MM.1S (cell line): ENCODE measurements around the gene COL18A1.
"Not testable (repeated sequence)": the region's sequence is repeated elsewhere in the genome, so short reads cannot be mapped to it uniquely, and the experiment has no call there.

Experiments
- DNase-seq: peaks from one replicate; pipeline ENCODE4 v3.0.0-alpha.2; 2015
- H2AFZ ChIP-seq: fragments of 300-600 bp; sonication (generic); 2 replicates; pipeline ENCODE4 v1.6.0; 2016; ENCODE audit warnings: antibody characterized with exemption, low read length
- H3F3A ChIP-seq: fragments of 300-600 bp; sonication (generic); 2 replicates; pipeline ENCODE4 v1.6.1; 2016; ENCODE audit warnings: mild to moderate bottlenecking, antibody characterized with exemption, low read length, moderate library complexity, mixed read lengths; ENCODE audit not compliant: insufficient read depth
- H3K27ac ChIP-seq: fragments of 300-600 bp; sonication (generic); 2 replicates; pipeline ENCODE4 v1.5.1; 2016; ENCODE audit warnings: mild to moderate bottlenecking, low read length
- H3K27me3 ChIP-seq: fragments of 300-600 bp; sonication (generic); replicated peaks from 2 replicates; pipeline ENCODE4 v1.6.0; 2016; ENCODE audit warnings: low read length; ENCODE audit not compliant: insufficient read depth
- H3K36me3 ChIP-seq: fragments of 300-600 bp; sonication (generic); replicated peaks from 2 replicates; pipeline ENCODE4 v1.6.1; 2016; ENCODE audit warnings: mild to moderate bottlenecking, low read length, mixed read lengths; ENCODE audit not compliant: insufficient read depth
- H3K4me1 ChIP-seq: fragments of 300-600 bp; sonication (generic); 2 replicates; pipeline ENCODE4 v1.6.1; 2016; ENCODE audit warnings: low read length, mixed read lengths
- H3K4me2 ChIP-seq: fragments of 300-600 bp; sonication (generic); 2 replicates; pipeline ENCODE4 v1.6.0; 2016; ENCODE audit warnings: low read depth, low read length
- H3K4me3 ChIP-seq: fragments of 300-600 bp; sonication (generic); 2 replicates; pipeline ENCODE4 v1.5.1; 2016; ENCODE audit warnings: low read length, mixed read lengths
- H3K79me2 ChIP-seq: fragments of 300-600 bp; sonication (generic); 2 replicates; pipeline ENCODE4 v1.6.1; 2016; ENCODE audit warnings: mixed run types, low read length, mixed read lengths
- H3K9ac ChIP-seq: fragments of 300-600 bp; sonication (generic); 2 replicates; pipeline ENCODE4 v1.6.1; 2016; ENCODE audit warnings: low read length, mixed read lengths
- H3K9me2 ChIP-seq: fragments of 300-600 bp; sonication (generic); replicated peaks from 2 replicates; pipeline ENCODE4 v1.6.1; 2016; ENCODE audit warnings: mild to moderate bottlenecking, low read length, mixed read lengths; ENCODE audit not compliant: insufficient read depth
- H3K9me3 ChIP-seq: fragments of 300-600 bp; sonication (generic); replicated peaks from 2 replicates; pipeline ENCODE4 v1.6.1; 2016; ENCODE audit warnings: mild to moderate bottlenecking, low read length, mixed read lengths; ENCODE audit not compliant: insufficient read depth
- H4K20me1 ChIP-seq: fragments of 300-600 bp; sonication (generic); 2 replicates; pipeline ENCODE4 v1.6.1; 2016; ENCODE audit warnings: mild to moderate bottlenecking, low read length, moderate library complexity, mixed read lengths; ENCODE audit not compliant: insufficient read depth
- EZH2 ChIP-seq: fragments of 300-600 bp; sonication (generic); optimal IDR thresholded peaks from 2 replicates; pipeline ENCODE3; 2017; ENCODE audit warnings: low read depth, mild to moderate bottlenecking, antibody characterized with exemption, low read length, mixed read lengths
- EZH2phosphoT487 ChIP-seq: fragments of 300-600 bp; sonication (generic); IDR thresholded peaks from 2 replicates; pipeline ENCODE4 v1.6.1; 2018; ENCODE audit warnings: antibody characterized with exemption, low read length
- TF ChIP-seq, protein P1 (sequence below): fragments of 300-600 bp; sonication (generic); IDR thresholded peaks from 2 replicates; pipeline ENCODE4 v1.5.1; 2016; ENCODE audit warnings: antibody characterized with exemption, low read length, mixed read lengths

Gene COL18A1

DNA sequence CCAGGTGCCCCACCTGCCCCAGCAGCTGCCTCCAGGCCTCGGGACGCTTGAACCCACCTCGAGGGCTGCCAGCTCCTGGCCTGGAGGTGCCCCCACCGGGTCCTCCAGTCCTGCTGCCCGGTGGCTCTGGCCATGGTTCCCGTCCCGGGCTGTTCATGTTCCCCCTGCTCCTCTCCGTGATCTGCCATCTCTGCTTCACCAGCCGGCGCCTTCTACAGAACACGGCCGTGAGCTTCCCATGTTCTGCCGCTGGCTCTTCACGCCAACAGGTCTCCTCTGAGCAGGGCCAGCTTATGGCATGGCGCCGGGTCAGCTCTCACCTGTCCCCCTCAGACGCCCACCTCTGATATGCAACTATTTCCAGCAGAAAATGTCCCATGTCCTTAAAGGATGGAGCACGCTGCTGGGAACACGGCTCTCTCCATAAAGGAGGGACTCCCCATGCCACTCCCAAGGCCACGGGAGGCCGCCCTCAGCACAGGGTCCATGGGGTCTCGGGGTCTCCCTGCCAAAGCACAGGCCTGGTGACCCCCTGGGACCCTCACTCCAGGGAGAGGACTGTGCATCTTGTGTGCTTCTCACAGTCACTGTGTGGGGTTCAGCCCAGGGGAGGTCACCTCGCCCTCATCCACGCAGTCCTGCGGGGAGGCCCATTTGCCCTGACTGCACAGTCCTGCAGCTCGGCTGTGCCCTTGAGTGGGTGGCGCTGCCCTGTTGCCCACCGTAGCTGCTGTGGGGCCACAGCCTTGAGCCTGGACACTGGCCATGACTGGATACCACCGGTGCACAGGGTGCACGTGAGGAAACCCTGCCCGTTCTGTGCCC, 36.7 kb downstream of the COL18A1 start:
- Histone ChIP-seq H3K4me1 (no peaks in the 10 kb centered on the region), H3K36me3 (no peaks in the 10 kb centered on the region), H3K9me2 (no peaks in the 10 kb centered on the region), H3K27ac (no peak overlapping the region), H3K79me2 (no peaks in the 10 kb centered on the region), H3K9me3 (no peaks in the 10 kb centered on the region), H2AFZ (no peak overlapping the region), H3K27me3 (peaks cover 75% of the 10 kb centered on the region), H3F3A (no peaks in the 10 kb centered on the region), H3K4me2 (no peak overlapping the region), H4K20me1 (no peaks in the 10 kb centered on the region), H3K4me3 (no peak overlapping the region), H3K9ac (no peak overlapping the region)
- no peak for DNase-seq
- no peak for TF ChIP-seq EZH2
- no peak for TF ChIP-seq EZH2phosphoT487
- TF ChIP-seq, protein P1, sequence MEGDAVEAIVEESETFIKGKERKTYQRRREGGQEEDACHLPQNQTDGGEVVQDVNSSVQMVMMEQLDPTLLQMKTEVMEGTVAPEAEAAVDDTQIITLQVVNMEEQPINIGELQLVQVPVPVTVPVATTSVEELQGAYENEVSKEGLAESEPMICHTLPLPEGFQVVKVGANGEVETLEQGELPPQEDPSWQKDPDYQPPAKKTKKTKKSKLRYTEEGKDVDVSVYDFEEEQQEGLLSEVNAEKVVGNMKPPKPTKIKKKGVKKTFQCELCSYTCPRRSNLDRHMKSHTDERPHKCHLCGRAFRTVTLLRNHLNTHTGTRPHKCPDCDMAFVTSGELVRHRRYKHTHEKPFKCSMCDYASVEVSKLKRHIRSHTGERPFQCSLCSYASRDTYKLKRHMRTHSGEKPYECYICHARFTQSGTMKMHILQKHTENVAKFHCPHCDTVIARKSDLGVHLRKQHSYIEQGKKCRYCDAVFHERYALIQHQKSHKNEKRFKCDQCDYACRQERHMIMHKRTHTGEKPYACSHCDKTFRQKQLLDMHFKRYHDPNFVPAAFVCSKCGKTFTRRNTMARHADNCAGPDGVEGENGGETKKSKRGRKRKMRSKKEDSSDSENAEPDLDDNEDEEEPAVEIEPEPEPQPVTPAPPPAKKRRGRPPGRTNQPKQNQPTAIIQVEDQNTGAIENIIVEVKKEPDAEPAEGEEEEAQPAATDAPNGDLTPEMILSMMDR: no peak

GRCh38 chr21:45442276-45442675, 37.3 kb downstream of the COL18A1 start:
- no peak for DNase-seq
- H2AFZ ChIP-seq: no peak overlapping the region
- no peaks in the 10 kb centered on the region for H3F3A ChIP-seq
- TF ChIP-seq, protein P1: no peak
- no peak for TF ChIP-seq EZH2
- TF ChIP-seq EZH2phosphoT487: no peak
- no peak overlapping the region for H3K27ac ChIP-seq
- no peak overlapping the region for H3K4me3 ChIP-seq
- no peak overlapping the region for H3K4me2 ChIP-seq
- no peaks in the 10 kb centered on the region for H3K4me1 ChIP-seq
- no peaks in the 10 kb centered on the region for H3K79me2 ChIP-seq
- no peaks in the 10 kb centered on the region for H3K36me3 ChIP-seq
- H3K9me3 ChIP-seq: no peaks in the 10 kb centered on the region
- H3K27me3 ChIP-seq: peaks cover 81% of the 10 kb centered on the region
- no peaks in the 10 kb centered on the region for H3K9me2 ChIP-seq
- H3K9ac ChIP-seq: no peak overlapping the region
- H4K20me1 ChIP-seq: no peaks in the 10 kb centered on the region

DNA sequence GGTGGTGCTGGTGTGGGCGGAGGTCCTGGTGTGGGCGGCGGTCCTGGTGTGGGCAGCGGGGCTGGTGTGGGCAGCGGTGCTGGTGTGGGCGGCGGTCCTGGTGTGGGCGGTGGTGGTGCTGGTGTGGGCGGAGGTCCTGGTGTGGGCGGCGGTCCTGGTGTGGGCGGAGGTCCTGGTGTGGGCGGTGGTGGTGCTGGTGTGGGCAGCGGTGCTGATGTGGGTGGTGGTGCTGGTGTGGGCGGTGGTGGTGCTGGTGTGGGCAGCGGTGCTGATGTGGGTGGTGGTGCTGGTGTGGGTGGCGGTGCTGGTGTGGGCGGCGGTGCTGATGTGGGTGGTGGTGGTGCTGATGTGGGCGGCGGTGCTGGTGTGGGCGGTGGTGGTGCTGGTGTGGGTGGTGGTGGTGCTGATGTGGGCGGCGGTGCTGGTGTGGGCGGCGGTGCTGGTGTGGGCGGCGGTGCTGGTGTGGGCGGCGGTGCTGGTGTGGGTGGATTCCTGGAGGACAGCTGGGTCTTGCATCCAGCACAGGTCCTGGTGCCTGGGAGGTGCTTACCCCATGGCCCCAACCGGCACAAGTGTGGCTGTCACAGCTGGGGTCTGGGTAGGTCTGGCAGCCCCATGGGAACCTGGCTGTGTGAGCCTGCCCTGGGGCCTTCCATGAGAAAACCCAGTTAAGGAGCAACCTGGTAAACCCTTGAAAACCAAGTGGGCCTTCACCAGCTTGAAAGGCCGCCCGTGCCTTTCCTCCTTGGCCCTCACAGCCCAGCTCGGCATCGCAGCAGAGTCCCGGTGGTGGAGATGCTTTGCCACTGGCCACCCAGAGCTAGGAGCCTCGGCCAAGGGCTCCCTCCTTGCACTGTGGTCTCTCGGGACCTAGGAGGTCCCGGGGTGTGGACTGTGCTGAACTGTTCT, 38.0 kb downstream of the COL18A1 start:
- not testable (repeated sequence) for H2AFZ ChIP-seq, H3K4me2 ChIP-seq, H3K79me2 ChIP-seq, H3K9me3 ChIP-seq, H3K9me2 ChIP-seq, DNase-seq, H3K27ac ChIP-seq, H3K9ac ChIP-seq, H4K20me1 ChIP-seq, H3F3A ChIP-seq, H3K36me3 ChIP-seq, H3K4me3 ChIP-seq, H3K4me1 ChIP-seq
- H3K27me3 ChIP-seq: peaks cover 88% of the 10 kb centered on the region
